ENCODE measurements around the gene PSENEN.

DNA sequence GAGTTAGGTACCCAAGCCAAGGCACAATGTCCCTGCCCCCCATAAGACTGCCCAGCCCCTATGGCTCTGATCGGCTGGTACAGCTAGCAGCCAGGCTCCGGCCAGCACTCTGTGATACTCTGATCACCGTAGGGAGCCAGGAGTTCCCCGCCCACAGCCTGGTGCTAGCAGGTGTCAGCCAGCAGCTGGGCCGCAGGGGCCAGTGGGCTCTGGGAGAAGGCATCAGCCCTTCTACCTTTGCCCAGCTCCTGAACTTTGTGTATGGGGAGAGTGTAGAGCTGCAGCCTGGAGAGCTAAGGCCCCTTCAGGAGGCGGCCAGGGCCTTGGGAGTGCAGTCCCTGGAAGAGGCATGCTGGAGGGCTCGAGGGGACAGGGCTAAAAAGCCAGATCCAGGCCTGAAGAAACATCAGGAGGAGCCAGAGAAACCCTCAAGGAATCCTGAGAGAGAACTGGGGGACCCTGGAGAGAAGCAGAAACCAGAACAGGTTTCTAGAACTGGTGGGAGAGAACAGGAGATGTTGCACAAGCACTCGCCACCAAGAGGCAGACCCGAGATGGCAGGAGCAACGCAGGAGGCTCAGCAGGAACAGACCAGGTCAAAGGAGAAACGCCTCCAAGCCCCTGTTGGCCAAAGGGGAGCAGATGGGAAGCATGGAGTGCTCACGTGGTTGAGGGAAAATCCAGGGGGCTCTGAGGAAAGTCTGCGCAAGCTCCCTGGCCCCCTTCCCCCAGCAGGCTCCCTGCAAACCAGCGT, 30.7 kb upstream of the PSENEN start:
- TF ChIP-seq, protein P1, sequence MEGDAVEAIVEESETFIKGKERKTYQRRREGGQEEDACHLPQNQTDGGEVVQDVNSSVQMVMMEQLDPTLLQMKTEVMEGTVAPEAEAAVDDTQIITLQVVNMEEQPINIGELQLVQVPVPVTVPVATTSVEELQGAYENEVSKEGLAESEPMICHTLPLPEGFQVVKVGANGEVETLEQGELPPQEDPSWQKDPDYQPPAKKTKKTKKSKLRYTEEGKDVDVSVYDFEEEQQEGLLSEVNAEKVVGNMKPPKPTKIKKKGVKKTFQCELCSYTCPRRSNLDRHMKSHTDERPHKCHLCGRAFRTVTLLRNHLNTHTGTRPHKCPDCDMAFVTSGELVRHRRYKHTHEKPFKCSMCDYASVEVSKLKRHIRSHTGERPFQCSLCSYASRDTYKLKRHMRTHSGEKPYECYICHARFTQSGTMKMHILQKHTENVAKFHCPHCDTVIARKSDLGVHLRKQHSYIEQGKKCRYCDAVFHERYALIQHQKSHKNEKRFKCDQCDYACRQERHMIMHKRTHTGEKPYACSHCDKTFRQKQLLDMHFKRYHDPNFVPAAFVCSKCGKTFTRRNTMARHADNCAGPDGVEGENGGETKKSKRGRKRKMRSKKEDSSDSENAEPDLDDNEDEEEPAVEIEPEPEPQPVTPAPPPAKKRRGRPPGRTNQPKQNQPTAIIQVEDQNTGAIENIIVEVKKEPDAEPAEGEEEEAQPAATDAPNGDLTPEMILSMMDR (conservative IDR thresholded peaks at IDR 0.05): no peak
- no peak for TF ChIP-seq EZH2 (IDR thresholded peaks at IDR 0.05; ENCODE audit: low read depth)

Data from PC-9 (cell line).